Body of pancreas (tissue), 4 donors: ENCODE results near the gene CYFIP2. TPM values are rescaled to one million over a fixed set of nuclear protein-coding genes. Genes with fewer than 3 reads are reported as not detected.

Experiments
- ATAC-seq: fragments of 150-250 bp; one replicate; pipeline ENCODE4 v1.9.1; 2016
- DNase-seq, 4 donors: peaks; one replicate each; pipeline ENCODE4 v3.0.0-alpha.2; 2019
- H3K27ac ChIP-seq, 4 donors: fragments of 200-600 bp; sonication (generic); 1 replicate in 3 of 4; 2 replicates in 1 of 4; pipeline versions ENCODE4 v1.5.1 to v1.6.1; 2016 to 2019; ENCODE audit warnings: mild to moderate bottlenecking in 1 of 4, mixed read lengths in 1 of 4, moderate library complexity in 1 of 4
- H3K27me3 ChIP-seq, 2 donors: fragments of 200-600 bp; sonication (generic); one replicate each; pipeline ENCODE4 v1.6.0; 2016; ENCODE audit warnings: mild to moderate bottlenecking in 1 of 2
- H3K36me3 ChIP-seq, 2 donors: fragments of 200-600 bp; sonication (generic); replicated peaks in 1 of 2; 2 replicates each; pipeline ENCODE4 v1.5.1; 2016; ENCODE audit warnings: low read depth in 2 of 2; ENCODE audit not compliant: insufficient read depth in 1 of 2
- H3K4me1 ChIP-seq: fragments of 200-600 bp; sonication (generic); one replicate; pipeline ENCODE4 v1.6.0; 2016
- H3K4me3 ChIP-seq, 2 donors: fragments of 200-600 bp; sonication (generic); 1 replicate in 1 of 2; 2 replicates in 1 of 2; pipeline ENCODE4 v1.5.1; 2016 to 2019
- H3K9me3 ChIP-seq, 3 donors: fragments of 200-600 bp; sonication (generic); 1 replicate in 2 of 3; 2 replicates in 1 of 3; pipeline ENCODE4 v1.5.1; 2016
- CTCF ChIP-seq, 7 experiments: fragments of 450-650 bp in 4 of 7; fragments of 200-600 bp in 3 of 7; sonication (generic) in 3 of 7; IDR thresholded peaks; one replicate each; pipeline ENCODE4 v1.5.1; 2016 to 2019; ENCODE audit warnings: antibody characterized with exemption in 7 of 7
- POLR2A ChIP-seq, 3 donors: fragments of 450-650 bp; IDR thresholded peaks; one replicate each; pipeline ENCODE4 v1.6.1; 2016; ENCODE audit warnings: antibody characterized with exemption in 3 of 3, mild to moderate bottlenecking in 2 of 3
- WGBS, 2 donors: methylation state at CpG; one replicate each; pipeline ENCODE4 v1.1.5; 2017; 5-methylcytosine and 5-hydroxymethylcytosine counted together
- intact Hi-C: fragments of 100-400 bp; cut with DNase I; formaldehyde crosslinking; loops from one replicate; pipeline ENCODE4 v1.15.1; 2023
- total RNA-seq, 2 donors: library from RNA; depleted of rRNA; stranded (reverse); fragments of >200 nt; gene quantifications; one replicate each; pipeline ENCODE4 v1.1.0, GENCODE V29; 2016

The CYFIP2 gene
- total RNA-seq, 2 donors from 2014 or later: 15.6 to 22.1 TPM

GRCh38 chr5:157303667-157304327 is 37.9 kb downstream of the CYFIP2 start:
- Histone ChIP-seq H3K4me1 (no peaks in the 10 kb centered on the region), H3K27ac (no peak overlapping the region), H3K9me3 (no peaks in the 10 kb centered on the region), H3K4me3 (no peak overlapping the region), H3K27me3 (no peaks in the 10 kb centered on the region), H3K36me3 (no peaks in the 10 kb centered on the region)
- ATAC-seq (peak; percentile 15), DNase-seq (peak in 3 of 4 donors; percentile 19 to 38 (median 27))
- TF ChIP-seq POLR2A (IDR thresholded peaks at IDR 0.05) (no peak), CTCF (IDR thresholded peaks at IDR 0.05) (no peak)
- intact Hi-C loops: no loop called here
- WGBS, 2 donors: 62 to 72% methylated on average over 4 to 8 of the region's 8 CpGs

- DNase-seq: no peak
- Histone ChIP-seq H3K27me3 (no peaks in the 10 kb centered on the region), H3K9me3 (no peaks in the 10 kb centered on the region), H3K36me3 (no peaks in the 10 kb centered on the region), H3K4me3 (no peak overlapping the region), H3K27ac (no peak overlapping the region), H3K4me1 (no peaks in the 10 kb centered on the region)
- intact Hi-C loops: no loop called here
- 79 to 80% methylated on average over 4 of the region's 4 CpGs for WGBS, 2 donors
- no peak for ATAC-seq
- TF ChIP-seq POLR2A (IDR thresholded peaks at IDR 0.05): no peak
- no peak for TF ChIP-seq CTCF (IDR thresholded peaks at IDR 0.05)
These were observed 40.2 kb downstream of the CYFIP2 start for GRCh38 chr5:157306081-157306480.

GRCh38 chr5:157306692-157307471 is 41.0 kb downstream of the CYFIP2 start:
- H3K4me1 ChIP-seq: no peaks in the 10 kb centered on the region
- ATAC-seq: no peak
- 83 to 84% methylated on average over 10 of the region's 10 CpGs for WGBS, 2 donors
- no peaks in the 10 kb centered on the region for H3K36me3 ChIP-seq
- no peaks in the 10 kb centered on the region for H3K9me3 ChIP-seq
- intact Hi-C loops: no loop called here
- no peak overlapping the region for H3K4me3 ChIP-seq
- TF ChIP-seq POLR2A (IDR thresholded peaks at IDR 0.05) (no peak), CTCF (IDR thresholded peaks at IDR 0.05) (no peak)
- no peak for DNase-seq
- H3K27ac ChIP-seq: no peak overlapping the region
- H3K27me3 ChIP-seq: no peaks in the 10 kb centered on the region

- DNase-seq (no peak), ATAC-seq (no peak)
- H3K27me3 ChIP-seq: no peaks in the 10 kb centered on the region
- 60 to 65% methylated on average over 7 to 8 of the region's 8 CpGs for WGBS, 2 donors
- no peaks in the 10 kb centered on the region for H3K4me1 ChIP-seq
- H3K27ac ChIP-seq: no peak overlapping the region
- TF ChIP-seq POLR2A (IDR thresholded peaks at IDR 0.05): no peak
- H3K36me3 ChIP-seq: no peaks in the 10 kb centered on the region
- H3K9me3 ChIP-seq: no peaks in the 10 kb centered on the region
- intact Hi-C loops: no loop called here
- H3K4me3 ChIP-seq: no peak overlapping the region
These were observed 43.0 kb downstream of the CYFIP2 start for GRCh38 chr5:157308836-157309465.

- H3K27ac ChIP-seq: no peak overlapping the region
- no peaks in the 10 kb centered on the region for H3K9me3 ChIP-seq
- no peak for DNase-seq
- intact Hi-C loops: loop anchor here (10.0 kb wide), 1 partner anchor 55 kb away; no protein-coding TSS in a partner anchor
- H3K27me3 ChIP-seq: no peaks in the 10 kb centered on the region
- no peaks in the 10 kb centered on the region for H3K4me1 ChIP-seq
- TF ChIP-seq POLR2A (IDR thresholded peaks at IDR 0.05) (no peak), CTCF (IDR thresholded peaks at IDR 0.05) (no peak)
- no peaks in the 10 kb centered on the region for H3K36me3 ChIP-seq
- no peak overlapping the region for H3K4me3 ChIP-seq
- ATAC-seq: no peak
- WGBS, 2 donors: 73 to 77% methylated on average over 8 to 12 of the region's 14 CpGs
These were observed 43.9 kb downstream of the CYFIP2 start for GRCh38 chr5:157309796-157310195.
